ENCODE measurements around the gene FAM228A.
"Not testable (repeated sequence)": the region's sequence is repeated elsewhere in the genome, so short reads cannot be mapped to it uniquely, and the experiment has no call there.

FAM228A gene

DNA sequence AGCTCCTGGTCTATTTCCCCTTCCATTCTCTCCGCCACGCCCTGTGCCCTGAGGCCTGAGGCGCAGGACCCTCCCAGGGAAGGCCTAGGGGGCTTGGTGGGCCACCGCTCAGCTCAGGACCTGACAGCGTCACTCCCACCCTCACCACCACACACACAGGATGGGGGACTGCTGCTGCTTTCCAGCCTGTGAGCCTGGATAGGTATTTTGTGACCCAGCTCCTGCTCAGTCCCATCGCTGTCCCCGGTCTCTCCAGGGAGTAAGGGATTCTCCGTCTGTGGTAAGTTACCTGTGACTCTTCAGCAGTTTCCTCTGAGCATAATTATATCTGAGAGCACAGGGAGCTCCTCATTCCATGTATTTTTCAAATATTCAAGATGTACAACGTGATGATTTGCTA lies 16.3 kb downstream of the FAM228A start:
- no peak for ATAC-seq
- no peak for DNase-seq

DNA sequence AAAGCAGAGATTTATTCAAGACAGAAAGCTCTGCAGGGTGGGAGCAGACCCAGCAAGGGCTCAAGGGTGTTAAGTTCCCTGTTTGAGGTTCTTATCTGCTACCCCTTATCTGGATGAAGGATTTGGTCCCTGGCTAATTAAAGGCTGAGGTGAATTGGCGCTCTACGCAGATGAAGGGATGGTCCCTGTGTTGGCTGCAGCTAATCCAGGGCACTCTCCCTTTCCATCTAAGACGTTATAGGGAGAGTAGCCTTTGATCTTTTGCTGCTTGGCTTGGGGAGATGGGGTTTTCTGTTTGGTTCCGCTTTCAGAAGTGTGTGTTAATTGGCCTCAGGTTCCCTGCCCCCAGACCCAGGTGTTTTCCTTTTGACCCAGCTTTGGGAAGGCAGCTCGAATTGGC lies 17.0 kb downstream of the FAM228A start:
- no peak for DNase-seq

DNA sequence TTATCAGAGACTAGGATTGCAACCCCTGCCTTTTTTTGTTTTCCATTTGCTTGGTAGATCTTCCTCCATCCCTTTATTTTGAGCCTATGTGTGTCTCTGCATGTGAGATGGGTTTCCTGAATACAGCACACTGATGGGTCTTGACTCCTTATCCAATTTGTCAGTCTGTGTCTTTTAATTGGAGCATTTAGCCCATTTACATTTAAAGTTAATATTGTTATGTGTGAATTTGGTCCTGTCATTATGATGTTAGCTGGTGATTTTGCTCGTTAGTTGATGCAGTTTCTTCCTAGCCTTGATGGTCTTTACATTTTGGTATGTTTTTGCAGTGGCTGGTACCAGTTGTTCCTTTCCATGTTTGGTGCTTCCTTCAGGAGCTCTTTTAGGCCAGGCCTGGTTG lies 22.4 kb downstream of the FAM228A start:
- ATAC-seq, DNase-seq: not testable (repeated sequence)

More for the DNA sequence above, 17.0 kb downstream of the FAM228A start:
- no peak for ATAC-seq

DNA sequence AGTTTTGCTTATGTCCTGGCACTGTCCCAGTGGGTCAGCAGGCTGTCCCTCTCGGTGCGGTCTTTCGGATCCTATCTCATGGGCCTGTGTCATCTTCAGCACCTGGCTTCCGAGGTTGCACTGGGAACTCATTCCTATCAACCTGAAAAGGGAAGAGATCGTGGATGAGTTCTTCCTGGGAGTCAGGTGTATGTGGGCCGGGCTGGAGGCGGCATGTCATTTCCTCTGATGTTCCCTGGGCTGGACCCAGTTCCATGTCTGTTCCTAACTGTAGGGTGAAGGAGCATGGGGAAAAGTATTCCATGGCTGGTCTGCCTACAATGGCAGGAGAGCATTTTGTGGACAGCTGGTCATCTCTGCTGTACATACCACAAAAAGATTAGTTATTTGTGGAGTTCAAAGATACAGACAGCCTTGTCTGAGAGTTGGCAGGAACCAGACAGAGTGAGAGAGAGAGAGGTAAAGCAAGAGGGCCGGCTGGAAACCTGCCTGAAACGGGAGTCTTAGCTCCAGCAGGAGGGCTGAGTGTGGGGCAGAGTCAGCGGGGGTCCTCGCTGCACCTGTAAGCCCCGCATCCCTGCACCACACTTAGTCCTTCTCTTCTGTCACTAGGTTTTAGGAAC lies 25.2 kb downstream of the FAM228A start:
- no peak for ATAC-seq

DNA sequence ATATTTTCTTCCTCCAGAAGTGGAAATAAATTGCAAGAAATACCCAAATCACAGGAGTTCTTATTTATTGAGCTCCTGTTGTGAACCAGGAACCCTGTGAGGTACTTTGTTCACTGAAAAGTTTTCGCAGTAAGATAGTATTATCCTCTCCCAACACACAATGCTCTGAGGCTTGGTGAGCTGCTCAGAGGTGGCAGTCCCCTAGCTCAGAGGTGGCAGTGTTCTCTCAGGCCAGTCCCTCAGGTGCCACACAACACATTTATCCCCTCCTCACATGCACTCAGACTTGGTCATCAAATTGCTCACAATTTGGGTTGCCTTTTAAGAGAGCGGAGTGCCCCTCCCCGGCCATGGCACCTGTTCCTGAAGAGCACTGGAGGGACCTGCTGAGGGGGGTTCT lies 25.9 kb downstream of the FAM228A start:
- no peak for ATAC-seq
- DNase-seq, result no peak

More for the DNA sequence above, 25.2 kb downstream of the FAM228A start:
- DNase-seq, result no peak

DNA sequence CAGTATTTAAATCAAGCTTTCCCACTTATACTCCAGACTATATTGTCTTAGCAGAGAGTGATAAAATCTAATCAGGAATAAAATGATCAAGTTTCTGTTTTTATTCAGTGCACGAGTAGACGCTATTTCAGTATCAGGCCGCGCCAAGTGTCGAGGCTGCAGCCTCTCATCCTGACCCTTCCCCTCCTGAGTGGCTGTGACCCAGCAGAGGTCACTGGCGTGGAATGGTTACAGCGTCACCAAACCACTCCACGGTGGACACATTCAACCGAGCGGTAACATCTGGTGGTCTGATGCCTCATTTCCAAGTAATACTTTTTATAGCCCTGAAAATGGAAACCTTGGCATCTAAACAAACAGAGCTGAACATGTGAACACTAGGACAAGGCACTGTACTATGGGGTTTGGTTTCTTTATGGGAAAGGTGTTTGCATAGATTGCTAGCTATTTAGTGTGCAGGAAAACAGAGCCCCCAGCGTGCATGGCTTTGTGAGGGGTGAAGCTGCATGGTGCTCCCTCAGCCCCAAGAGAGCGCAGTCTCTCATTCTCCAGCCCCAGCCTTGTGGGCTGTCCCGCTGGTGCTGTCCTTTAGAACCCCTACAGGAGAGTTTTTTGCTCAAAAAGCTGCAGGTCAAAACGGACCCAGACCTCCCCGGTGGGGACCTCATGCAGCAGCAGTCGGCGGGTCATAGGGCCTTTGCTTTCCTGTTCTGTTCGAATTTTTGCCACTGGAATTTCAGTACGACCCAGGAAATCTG lies 28.4 kb downstream of the FAM228A start:
- DNase-seq (no peak), ATAC-seq (no peak)

DNA sequence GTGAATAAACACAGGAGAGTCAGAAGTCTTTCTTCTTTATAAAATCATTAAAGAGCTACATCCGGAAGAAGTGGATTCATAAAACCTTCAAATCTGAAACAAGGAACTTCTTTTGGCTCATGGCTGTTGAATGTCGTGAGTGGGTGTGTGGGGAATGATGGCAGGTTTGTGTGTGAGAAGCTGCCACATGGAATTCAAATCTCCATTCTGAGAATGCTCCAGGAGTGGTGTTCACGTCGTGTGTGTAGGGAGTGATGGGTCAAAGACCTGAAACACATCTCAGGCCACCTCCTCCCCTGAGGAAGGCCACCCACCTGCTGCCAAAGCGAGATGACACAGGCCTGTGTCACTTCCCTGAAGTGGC lies 28.9 kb downstream of the FAM228A start:
- ATAC-seq (no peak), DNase-seq (no peak)

DNA sequence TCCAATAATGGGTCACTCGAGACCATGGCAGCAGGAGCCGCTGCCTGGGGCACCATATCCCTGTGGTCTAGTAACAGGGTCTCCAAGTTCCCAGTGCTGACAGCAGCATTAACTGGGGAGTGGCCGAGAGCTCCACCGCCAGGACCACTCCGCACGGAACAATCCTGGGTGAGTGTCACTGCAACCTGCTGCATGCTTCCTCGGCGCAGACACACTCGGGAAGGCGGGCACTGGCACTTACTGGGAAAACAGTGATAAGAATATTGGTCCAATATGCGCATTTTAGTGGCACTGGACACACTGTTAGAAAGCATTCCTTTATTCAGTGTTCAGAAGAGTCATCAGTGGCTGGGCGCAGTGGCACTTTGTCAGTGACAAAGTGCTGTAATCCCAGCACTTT lies 29.7 kb downstream of the FAM228A start:
- ATAC-seq (no peak), DNase-seq (no peak)

DNA sequence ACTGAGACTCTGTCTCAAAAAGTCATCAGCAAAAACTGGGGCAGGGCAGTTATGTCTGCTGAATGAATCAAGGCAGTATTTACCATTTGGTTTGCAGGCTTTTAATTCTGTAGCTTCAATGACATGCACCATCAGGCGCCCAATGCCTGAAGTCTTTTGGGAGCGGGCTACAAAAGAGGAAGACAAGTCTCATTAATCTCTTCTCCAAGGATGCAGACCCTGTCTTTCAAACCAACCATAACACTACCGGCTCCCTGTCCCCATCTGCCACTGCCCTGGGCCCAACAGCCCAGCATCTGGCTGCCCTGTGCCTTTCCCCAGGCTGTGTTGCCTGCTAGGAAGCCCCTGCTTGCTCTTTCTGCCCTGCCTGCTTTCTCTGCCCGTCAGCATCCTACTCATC lies 30.3 kb downstream of the FAM228A start:
- ATAC-seq (no peak), DNase-seq (no peak)

DNA sequence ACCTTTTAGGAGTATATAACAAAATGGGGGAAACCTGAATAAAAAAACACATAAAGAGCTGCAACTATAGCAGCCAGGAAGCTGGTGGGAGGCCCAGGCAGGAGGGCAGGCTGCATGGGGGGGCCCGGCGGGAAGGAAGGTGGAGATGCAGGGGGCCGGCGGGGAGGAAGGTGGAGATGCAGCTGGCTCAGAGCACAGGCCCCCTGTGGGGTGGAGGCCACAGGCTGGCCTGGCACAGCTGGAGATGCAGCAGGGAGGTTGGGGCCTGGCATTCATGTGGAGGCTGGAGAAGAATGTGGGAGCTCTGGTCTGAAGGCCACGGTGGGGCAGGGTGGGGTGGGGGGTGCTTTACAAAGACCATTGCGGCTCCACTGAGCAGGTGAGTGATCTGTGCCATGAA lies 31.4 kb downstream of the FAM228A start:
- no peak for DNase-seq

DNA sequence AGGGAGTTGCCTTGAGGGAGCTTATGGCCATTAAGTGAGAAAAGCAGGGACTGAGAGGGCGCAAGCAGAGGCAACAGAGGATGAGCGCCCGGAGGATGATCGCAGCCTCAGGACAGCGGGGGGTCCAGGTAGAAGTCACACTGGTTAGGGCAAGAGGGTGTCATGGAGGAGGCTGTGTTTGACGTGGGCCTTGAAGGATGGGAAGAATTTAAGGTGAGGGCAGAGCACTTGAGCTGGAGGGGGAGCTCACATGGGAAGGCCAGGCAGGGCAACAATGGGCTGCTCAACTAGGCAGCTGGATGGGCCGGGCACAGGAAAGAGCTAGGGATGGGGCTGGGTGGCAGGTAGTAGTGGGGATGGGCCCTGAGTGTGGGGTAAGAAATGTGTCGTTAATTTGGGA lies 31.9 kb downstream of the FAM228A start:
- ATAC-seq, result no peak
- DNase-seq, result no peak

More for the DNA sequence above, 31.4 kb downstream of the FAM228A start:
- ATAC-seq, result no peak

DNA sequence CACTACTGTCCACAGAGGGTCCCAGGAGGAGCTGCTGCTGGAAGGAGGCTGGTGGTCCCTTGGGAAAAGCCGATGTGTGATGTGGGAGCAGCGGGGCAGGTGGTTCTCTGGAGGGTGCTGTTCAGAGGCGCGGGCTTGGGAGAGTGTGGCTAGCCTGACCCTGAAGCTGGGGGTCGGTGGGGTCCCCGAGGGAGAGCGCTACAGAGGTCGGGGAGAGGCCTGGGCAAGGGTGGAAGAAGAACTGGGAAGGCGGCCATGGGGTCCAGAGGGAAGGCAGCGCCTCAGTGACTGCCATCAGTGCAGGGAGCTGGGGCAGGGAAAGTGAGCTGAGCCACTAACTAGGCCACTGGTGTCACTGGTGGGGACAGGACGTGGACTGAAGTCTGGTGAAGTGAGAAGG lies 32.5 kb downstream of the FAM228A start:
- ATAC-seq (no peak), DNase-seq (no peak)

DNA sequence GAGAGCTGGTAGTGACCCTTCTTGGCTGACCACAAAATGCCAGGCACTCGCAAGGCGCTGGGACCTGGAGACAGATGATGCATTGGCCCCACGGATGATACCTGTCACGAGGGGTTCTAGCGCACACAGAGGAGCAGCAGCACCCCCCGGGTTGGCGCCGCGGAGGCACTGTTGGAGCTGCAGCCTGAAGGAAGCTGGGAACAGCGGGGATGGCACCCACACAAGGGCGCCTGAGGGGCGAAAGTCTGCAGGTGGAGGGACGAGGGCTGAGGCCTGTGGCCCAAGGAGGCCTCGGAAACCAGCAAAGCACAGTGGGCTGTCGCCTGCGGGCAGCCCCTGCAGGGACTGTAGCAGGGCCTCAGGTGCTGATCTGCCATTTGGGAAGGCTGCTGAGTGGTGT lies 33.6 kb downstream of the FAM228A start:
- DNase-seq, result no peak
- ATAC-seq, result no peak

DNA sequence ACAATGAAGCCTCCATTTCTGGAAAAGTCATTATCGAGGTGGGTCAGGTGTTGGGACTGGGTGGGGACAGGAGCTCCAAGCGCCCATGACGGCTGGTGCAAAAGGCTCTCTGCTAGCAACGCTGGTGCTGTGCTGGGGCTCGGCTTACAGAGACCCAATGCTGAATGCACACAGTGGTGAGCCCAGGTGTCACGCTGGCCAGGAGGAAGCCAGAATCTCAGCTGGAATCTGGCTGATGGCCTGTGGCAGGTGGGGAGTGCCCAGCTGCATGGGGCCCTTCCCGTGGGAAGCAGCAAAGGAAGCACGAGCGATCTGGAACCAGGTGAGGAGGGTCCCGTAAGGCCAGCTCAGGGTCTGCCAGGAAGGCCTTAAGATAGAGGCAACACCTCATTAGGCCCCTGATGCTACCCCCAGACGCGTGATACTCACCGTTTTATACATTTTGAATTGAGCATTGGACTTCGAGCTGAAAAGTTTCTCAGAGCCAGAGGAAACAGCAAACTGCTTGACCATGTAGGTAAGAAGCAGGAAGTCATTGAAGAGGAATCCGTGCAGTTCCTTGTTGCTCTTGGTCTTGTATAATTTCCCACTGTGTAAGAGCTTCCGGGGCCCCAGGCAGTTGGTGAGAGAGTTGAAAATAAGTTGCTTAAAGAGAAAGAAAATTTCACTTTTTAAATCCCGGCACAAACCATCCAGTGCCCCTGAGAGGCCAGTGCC lies 34.7 kb downstream of the FAM228A start:
- DNase-seq (no peak), ATAC-seq (no peak)

DNA sequence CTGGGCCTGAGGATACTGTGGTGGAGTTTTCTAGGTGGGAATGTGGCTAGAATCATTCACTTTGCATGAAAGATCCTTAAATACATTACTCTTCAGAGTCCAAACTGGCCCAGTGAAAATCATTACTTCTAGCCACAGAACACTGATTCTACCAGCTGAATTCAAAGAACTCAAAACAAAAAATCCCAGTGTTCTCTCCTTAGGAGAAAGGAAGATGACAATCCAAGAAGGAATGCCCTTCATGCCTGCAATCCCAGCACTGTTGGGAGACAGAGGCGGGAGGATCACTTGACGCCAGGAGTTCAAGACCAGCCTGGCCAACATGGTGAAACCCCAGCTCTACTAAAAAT lies 35.2 kb downstream of the FAM228A start:
- ATAC-seq (no peak), DNase-seq (no peak)

DNA sequence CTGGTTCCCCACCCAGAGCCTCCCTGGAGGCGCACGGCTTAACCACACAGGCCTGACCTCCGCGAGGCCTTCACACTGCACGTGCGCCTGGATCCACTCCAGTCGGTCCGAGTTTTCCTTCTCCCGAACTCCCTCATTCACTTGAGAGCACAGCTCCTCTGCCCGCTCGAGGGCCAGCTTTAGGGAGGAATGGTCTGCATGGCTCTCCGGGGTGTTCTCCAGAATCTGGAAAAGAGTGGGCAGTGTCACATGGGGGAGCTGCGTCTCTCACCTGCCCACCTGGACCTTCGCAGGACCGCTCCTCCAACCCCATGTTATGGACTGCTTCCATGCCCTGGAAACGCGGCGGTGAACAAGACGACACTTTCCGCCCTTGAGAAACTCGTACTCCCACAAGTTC lies 35.9 kb downstream of the FAM228A start:
- ATAC-seq (no peak), DNase-seq (no peak)

DNA sequence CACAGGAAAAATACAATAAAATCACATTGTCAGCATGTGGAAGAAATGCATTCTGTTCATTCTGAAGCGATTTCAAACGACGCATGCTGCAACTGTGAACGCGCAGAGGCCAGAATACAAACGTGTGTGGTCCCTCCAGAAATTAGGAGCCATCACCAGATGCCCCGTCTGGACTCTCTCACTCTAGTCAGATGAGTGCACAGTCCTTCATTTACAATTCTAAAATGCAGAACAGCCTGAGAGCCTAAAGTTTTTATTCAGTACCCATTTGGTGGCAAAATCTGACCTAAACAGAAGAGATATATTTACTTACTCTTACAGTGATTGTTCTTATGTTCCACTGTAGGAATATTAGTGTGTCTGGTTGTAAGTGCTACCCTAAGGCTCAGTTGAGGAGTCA lies 36.6 kb downstream of the FAM228A start:
- ATAC-seq (no peak), DNase-seq (no peak)

DNA sequence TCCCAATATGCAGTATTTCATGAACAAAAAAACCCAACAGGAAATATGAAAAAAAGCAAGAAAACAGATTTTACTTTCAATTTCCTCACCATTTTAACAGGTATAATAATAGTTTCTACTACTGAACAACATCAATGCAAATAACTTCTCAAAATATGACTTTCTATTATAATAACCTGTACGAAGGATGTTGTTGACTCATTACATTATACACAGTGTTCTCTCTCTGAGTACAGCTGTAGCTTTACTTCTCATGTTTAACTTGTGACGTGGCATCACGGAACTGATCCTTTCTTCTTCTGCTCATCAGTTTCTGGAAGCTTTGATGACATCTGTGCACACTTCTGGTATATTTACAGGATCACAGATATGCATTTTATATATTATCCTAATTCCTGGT lies 40.0 kb downstream of the FAM228A start:
- no peak for ATAC-seq

DNA sequence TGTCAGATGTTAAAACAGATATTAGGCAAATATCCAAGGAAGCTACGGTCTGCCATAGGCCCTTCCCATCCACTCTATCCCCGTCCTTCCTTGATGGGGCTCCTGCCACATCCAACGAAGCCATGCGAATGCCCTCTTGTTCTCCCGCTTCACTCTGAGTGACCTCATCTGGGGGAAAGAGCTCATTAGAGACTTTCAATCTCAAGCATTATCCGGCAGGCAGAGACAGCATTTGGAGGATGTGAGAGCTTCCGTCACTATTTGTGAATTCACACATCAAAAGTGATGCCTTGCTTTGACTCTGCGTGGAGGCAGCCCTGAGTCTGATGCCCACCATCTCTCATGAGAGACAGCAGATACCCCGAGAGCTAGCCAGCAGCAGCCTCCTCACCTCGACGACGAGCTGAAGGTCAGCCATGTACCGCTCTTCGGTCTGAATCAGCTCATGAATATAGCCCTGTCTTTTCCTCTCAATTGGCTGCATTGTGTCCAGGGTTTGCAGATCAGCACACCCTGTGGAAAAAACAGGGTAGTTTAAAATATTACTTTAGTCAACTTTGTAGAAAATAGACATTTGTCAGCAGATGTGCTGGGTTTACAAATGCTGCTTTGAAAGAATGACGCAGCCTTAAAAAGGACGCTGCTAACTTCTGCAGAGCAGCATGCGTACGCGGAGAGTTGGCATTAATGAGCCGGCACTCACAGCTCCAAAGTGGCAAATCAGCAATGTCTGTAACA lies 45.9 kb downstream of the FAM228A start:
- DNase-seq, result no peak
- ATAC-seq, result no peak

More for the DNA sequence above, 40.0 kb downstream of the FAM228A start:
- no peak for DNase-seq

DNA sequence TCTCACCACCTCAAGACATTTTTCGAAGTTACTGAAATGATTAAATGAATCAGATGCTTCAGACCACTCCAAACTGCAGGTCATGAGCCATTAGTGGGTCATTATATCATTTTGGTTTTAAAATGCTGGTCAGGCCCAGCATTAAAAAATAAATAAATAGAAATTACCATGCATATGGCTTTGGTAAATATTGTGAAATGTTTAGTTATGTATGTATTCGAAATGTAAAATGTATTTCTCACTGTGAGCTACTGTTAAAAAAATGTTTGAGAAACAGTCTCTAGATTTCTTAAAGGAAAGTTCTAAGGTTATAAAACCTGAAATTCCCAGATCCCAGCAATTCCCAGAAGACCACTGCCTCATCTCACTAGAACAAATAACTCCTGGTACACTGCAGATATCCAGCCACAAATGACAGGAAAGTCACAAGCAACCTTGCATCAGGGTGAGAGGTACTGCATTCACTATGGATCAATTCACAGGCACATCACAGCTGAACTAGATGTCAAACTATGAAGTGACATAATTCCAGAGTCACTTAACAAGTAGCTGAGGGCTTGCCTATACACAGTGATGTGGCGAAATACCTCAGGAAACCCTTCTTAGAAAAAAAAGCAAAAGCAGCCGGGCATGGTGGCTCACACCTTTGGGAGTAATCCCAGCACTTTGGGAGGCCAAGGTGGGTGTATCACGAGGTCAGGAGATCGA lies 46.6 kb downstream of the FAM228A start:
- DNase-seq, result no peak
- no peak for ATAC-seq

DNA sequence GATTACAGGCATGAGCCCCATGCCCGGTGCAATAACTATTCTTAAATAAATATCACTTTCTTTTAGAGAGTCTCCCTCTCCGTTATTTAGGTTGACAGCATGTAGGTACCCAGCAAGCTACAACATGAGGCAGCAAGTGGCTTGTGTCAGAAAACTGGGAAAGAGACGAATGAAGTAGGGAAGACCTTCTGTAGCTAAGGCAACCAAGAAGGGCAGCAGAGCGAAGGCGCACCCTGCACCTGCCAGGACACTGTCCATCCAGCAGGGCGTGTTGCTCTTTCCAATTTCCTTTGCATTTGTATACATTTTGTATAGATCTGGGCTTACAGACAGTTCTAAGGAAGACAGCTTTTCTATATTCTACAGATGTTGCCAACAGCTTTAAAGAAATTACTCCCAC lies 48.1 kb downstream of the FAM228A start:
- ATAC-seq (no peak), DNase-seq (no peak)
